ENCODE data around the gene NEURL1. TPM values are rescaled to one million over a fixed set of nuclear protein-coding genes. Genes with fewer than 3 reads are reported as not detected.

Gene NEURL1
- total RNA-seq (2022; extraction: Qiagen RNA extraction; ENCODE audit: low read depth) = 0.47 to 0.96 TPM (median 0.74 TPM) in 5 replicates

GRCh38 chr10:103493362-103493915, at the start of gene NEURL1:
TSS of gene NEURL1 (plus strand) at chr10:103493705. CDS start at chr10:103494388, 683 bp downstream.

DNA sequence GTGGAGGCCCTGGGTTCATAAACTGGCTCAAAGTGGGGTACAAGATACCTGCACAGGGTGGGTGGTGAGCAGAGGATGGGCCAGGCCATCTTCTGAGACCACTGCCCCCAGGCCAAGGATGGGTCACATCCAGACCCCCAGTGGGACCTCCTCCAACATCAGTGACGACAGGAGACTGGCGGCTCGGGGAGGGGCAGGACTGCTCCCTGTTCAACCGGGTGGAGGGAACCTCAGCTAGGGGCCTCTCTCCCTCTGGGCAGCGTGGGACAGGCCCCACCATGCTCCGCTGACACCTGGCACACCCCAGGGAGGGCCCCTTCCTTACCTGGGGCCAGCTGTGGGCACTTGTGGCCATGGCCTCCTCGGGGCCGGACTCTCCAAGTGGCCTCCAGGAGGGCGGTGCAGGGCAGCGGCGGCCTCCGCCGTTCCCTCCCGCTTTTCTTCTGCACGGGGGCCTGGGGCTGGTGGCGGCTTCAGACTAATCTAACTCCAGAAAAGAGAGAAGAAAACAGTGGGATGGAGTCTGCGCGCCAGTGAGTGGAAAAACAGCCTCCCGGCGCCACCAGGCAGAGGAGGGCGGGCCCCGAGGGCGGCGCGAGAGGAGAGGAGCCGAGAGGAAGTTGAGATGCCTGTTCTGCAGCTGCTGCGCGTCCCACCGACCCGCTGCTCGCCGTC, 41.5 kb upstream of the NEURL1 start, which contains the start of gene CALHM2:
Gene CALHM2 (minus strand): TSS at position 540 of the 675 bp plus-strand sequence. CDS start 2,429 bp downstream, outside the sequence.

DNA sequence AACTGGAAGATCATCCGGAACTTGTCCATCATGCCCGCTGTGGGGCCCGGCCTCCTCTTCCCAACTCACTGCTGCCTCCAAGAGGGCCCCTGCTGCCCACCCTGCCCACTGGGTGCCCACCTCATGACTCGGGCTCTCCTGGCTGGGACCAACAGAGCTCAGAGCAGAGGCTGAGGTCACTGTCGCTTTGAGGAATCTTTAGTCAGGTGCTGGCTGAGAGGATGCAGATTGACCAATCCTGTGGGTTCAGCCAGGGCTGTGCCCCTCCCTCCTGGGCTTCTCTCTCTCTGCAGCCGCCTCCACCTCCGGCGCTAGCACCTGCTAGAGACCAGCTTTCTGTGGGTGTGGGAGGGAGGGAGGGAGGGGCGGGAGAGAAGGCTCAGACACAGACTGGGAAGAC, 34.8 kb upstream of the NEURL1 start, which contains the start of gene CALHM1:
Gene CALHM1 (minus strand): TSS at position 181 of the 400 bp plus-strand sequence. CDS start 149 bp downstream, at position 32.

DNA sequence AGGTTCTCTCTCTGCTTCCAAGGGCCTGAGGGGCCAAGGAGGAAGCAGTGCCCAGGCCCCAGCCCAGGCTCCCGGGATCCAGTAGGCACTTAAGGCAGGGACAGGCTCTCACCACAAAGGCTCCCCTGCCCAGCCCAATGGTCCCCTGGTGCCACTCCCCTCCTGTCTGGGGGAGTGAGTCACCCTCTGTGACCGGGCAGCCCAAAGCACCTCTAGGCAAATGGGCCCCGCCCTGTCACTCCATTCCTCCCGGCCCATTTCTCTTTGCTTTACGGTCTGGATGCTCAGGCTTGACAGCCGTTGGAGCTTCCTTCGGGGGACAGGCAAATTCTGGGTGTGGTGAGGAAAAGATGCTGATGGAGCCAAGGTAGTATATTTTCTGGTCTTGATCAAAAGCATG, 14.4 kb upstream of the NEURL1 start, which contains the start of gene CALHM3:
Gene CALHM3 (minus strand): TSS at position 106 of the 400 bp plus-strand sequence. CDS start 208 bp downstream, outside the sequence.

Other genes starting within 250 kb of the NEURL1 start
- gene RPEL1, start 247.8 kb upstream of the NEURL1 start, total RNA-seq (2022; extraction: Qiagen RNA extraction; ENCODE audit: low read depth) = 0.08 TPM in 1 of 5 replicates, not detected in the others
- gene INA, start 216.6 kb upstream of the NEURL1 start, total RNA-seq (2022; extraction: Qiagen RNA extraction; ENCODE audit: low read depth) = 20.0 to 29.7 TPM (median 24.8 TPM) in 5 replicates
- gene PCGF6, start 142.6 kb upstream of the NEURL1 start, total RNA-seq (2022; extraction: Qiagen RNA extraction; ENCODE audit: low read depth) = 8.0 to 14.7 TPM (median 12.4 TPM) in 5 replicates
- 3.0 to 4.1 TPM (median 3.0 TPM) in 5 replicates for gene TAF5, start 125.7 kb upstream of the NEURL1 start, total RNA-seq (2022; extraction: Qiagen RNA extraction; ENCODE audit: low read depth)
- gene ATP5MK, start 97.2 kb upstream of the NEURL1 start, total RNA-seq (2022; extraction: Qiagen RNA extraction; ENCODE audit: low read depth) = 413 to 657 TPM (median 444 TPM) in 5 replicates
- 32.5 to 45.0 TPM (median 42.6 TPM) in 5 replicates for gene PDCD11, start 97.1 kb upstream of the NEURL1 start, total RNA-seq (2022; extraction: Qiagen RNA extraction; ENCODE audit: low read depth)
- gene CALHM2, start 41.3 kb upstream of the NEURL1 start, total RNA-seq (2022; extraction: Qiagen RNA extraction; ENCODE audit: low read depth) = 3.1 to 7.0 TPM (median 4.8 TPM) in 5 replicates
- not detected in 5 replicates for gene CALHM1, start 34.8 kb upstream of the NEURL1 start, total RNA-seq (2022; extraction: Qiagen RNA extraction; ENCODE audit: low read depth)
- 0.27 to 0.55 TPM (median 0.32 TPM) in 5 replicates for gene CALHM3, start 14.5 kb upstream of the NEURL1 start, total RNA-seq (2022; extraction: Qiagen RNA extraction; ENCODE audit: low read depth)

Data from A549 treated with ZK216348 at 1 μM for 4 hours (cell line).